HL-60 (cell line): ENCODE results near the gene S100A9.

Experiments used
- CTCF ChIP-seq: IDR thresholded peaks from one replicate; pipeline ENCODE4 v1.5.1; 2011; ENCODE audit warnings: low read length, control low read depth, inconsistent platforms; ENCODE audit not compliant: insufficient read depth
- POLR2AphosphoS5 ChIP-seq: IDR thresholded peaks from 2 replicates; pipeline ENCODE4 v1.6.1; 2012; ENCODE audit warnings: low read depth
- SPI1 ChIP-seq: IDR thresholded peaks from 2 replicates; pipeline ENCODE4 v1.6.1; 2012; ENCODE audit warnings: low read depth, mild to moderate bottlenecking, borderline replicate concordance

DNA sequence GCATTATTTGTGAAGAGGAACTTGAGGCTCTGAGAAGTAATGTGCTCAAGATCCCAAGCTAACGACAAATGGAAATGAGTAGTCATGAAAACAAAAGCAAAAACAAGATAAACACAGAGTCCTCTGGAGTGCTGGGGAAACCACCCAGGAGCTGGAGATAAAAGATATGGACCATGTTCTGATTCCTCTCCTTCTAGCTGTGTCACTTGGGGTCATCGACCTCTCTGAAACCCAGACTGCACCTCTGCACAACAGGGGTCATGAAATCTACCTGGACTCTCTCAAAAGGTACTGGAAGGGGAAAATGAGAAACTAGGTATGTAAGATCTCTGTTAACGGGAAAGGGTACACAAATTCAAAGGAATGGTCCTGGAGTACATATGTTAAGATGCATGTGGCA, 15.5 kb upstream of the S100A9 start:
- TF ChIP-seq CTCF = no peak
- no peak for TF ChIP-seq POLR2AphosphoS5
- TF ChIP-seq SPI1 = no peak
